Measurements from ENCODE around the gene PPARD.

DNA sequence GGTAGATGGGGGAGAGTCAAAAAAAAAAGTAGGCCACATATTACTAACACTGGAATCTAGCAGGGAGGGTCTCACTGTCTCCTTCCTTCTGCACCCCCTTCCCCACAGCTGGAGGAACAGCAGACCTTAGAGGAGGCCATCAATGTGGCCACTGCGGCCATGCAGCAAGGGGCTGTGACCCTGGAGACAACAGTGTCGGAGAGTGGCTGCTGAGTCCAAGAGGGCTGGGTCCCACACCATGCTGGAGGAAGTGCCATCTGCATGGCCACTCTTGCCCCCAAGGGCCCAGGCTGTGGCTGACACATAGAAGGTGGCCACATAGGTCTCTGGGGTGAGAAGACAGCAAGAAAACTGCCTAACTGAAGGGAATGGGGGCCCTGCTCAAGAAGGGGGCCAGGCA is 47.3 kb upstream of the PPARD start:
- no peak for TF ChIP-seq CTCF (IDR thresholded peaks at IDR 0.05)
- TF ChIP-seq POLR2A (IDR thresholded peaks at IDR 0.05) = no peak

Measured in gastroesophageal sphincter (tissue), 3 donors.